Placental epithelial cell (primary cell): ENCODE measurements around the gene OR10R2. TPM values are rescaled to one million over a fixed set of nuclear protein-coding genes. Genes with fewer than 3 reads are reported as not detected.

ENCODE experiments used
- total RNA-seq: library from RNA; depleted of rRNA; stranded (reverse); fragments of >200 nt; gene quantifications from 2 replicates; pipeline ENCODE4 v1.2.3, GENCODE V29; 2012

Gene OR10R2
- total RNA-seq: not detected in 2 replicates

GRCh38 chr1:158471920-158472319, at the start of gene OR10R2:
TSS of gene OR10R2 (plus strand) at chr1:158472220. CDS start at chr1:158472326, 106 bp downstream.

GRCh38 chr1:158426137-158426536, 45.9 kb upstream of the OR10R2 start, which contains the start of gene OR10K2:
TSS of gene OR10K2 (minus strand) at chr1:158426237. CDS start at chr1:158420866, 5,371 bp downstream.

GRCh38 chr1:158461534-158461933, 10.5 kb upstream of the OR10R2 start, which contains the start of gene OR10K1:
TSS of gene OR10K1 (plus strand) at chr1:158461834. CDS start at chr1:158465562, 3,728 bp downstream.

Other genes with a start within 250 kb of the OR10R2 start
- not detected in 2 replicates for gene CD1A, start 217.8 kb upstream of the OR10R2 start, total RNA-seq
- not detected in 2 replicates for gene CD1C, start 182.3 kb upstream of the OR10R2 start, total RNA-seq
- not detected in 2 replicates for gene CD1B, start 140.7 kb upstream of the OR10R2 start, total RNA-seq
- not detected in 2 replicates for gene CD1E, start 118.3 kb upstream of the OR10R2 start, total RNA-seq
- not detected in 2 replicates for gene OR10T2, start 72.8 kb upstream of the OR10R2 start, total RNA-seq
- not detected in 2 replicates for gene OR10K2, start 46.0 kb upstream of the OR10R2 start, total RNA-seq
- gene OR10K1, start 10.4 kb upstream of the OR10R2 start, total RNA-seq: not detected in 2 replicates
- not detected in 2 replicates for gene OR6Y1, start 82.2 kb downstream of the OR10R2 start, total RNA-seq
- gene OR6P1, start 98.4 kb downstream of the OR10R2 start, total RNA-seq: not detected in 2 replicates
- not detected in 2 replicates for gene OR10X1, start 107.7 kb downstream of the OR10R2 start, total RNA-seq
- gene OR10Z1, start 133.0 kb downstream of the OR10R2 start, total RNA-seq: not detected in 2 replicates
- not detected in 2 replicates for gene SPTA1, start 214.5 kb downstream of the OR10R2 start, total RNA-seq
- not detected in 2 replicates for gene OR6K2, start 228.4 kb downstream of the OR10R2 start, total RNA-seq
- not detected in 2 replicates for gene OR6K3, start 248.5 kb downstream of the OR10R2 start, total RNA-seq